Stomach (tissue), 4 donors: ENCODE measurements around the gene ACTR6.

Source experiments
- POLR2A ChIP-seq, 4 donors: fragments of 450-650 bp; IDR thresholded peaks; one replicate each; pipeline ENCODE4 v1.6.1; 2016; ENCODE audit warnings: antibody characterized with exemption in 4 of 4, control low read depth in 2 of 4, mild to moderate bottlenecking in 1 of 4, moderate library complexity in 1 of 4
- TF ChIP-seq, protein P1 (sequence below), 7 experiments: fragments of 450-650 bp in 4 of 7; fragments of 200-600 bp in 3 of 7; sonication (generic) in 3 of 7; IDR thresholded peaks; one replicate each; pipeline ENCODE4 v1.5.1; 2016 to 2019; ENCODE audit warnings: antibody characterized with exemption in 7 of 7, control low read depth in 2 of 7, mild to moderate bottlenecking in 1 of 7

GRCh38 chr12:100173111-100173510, 27.5 kb upstream of the ACTR6 start:
- TF ChIP-seq, protein P1, sequence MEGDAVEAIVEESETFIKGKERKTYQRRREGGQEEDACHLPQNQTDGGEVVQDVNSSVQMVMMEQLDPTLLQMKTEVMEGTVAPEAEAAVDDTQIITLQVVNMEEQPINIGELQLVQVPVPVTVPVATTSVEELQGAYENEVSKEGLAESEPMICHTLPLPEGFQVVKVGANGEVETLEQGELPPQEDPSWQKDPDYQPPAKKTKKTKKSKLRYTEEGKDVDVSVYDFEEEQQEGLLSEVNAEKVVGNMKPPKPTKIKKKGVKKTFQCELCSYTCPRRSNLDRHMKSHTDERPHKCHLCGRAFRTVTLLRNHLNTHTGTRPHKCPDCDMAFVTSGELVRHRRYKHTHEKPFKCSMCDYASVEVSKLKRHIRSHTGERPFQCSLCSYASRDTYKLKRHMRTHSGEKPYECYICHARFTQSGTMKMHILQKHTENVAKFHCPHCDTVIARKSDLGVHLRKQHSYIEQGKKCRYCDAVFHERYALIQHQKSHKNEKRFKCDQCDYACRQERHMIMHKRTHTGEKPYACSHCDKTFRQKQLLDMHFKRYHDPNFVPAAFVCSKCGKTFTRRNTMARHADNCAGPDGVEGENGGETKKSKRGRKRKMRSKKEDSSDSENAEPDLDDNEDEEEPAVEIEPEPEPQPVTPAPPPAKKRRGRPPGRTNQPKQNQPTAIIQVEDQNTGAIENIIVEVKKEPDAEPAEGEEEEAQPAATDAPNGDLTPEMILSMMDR (IDR thresholded peaks at IDR 0.05), result no peak
- TF ChIP-seq POLR2A (IDR thresholded peaks at IDR 0.05), result no peak
